Kidney (tissue), 14 donors: ENCODE data around the gene NANOGP8. TPM values are rescaled to one million over a fixed set of nuclear protein-coding genes. Genes with fewer than 3 reads are reported as not detected.
A peak's percentile ranks its signal among the peaks of the same experiment; 100 is the strongest.

Experiments
- DNase-seq, 5 donors: peaks; one replicate each; pipeline ENCODE4 v3.0.0-alpha.2; 2013 to 2020
- FAIRE-seq: peaks from 2 replicates; lab custom pipeline; 2012; peaks lifted over from hg19 to GRCh38; lab: Jason Lieb, UNC
- H3K27ac ChIP-seq, 2 donors: one replicate each; pipeline ENCODE4 v1.7.0; 2013; ENCODE audit warnings: low read depth in 2 of 2, low read length in 2 of 2, inconsistent platforms in 1 of 2
- H3K27me3 ChIP-seq: one replicate; pipeline ENCODE4 v1.7.1; 2013; ENCODE audit warnings: low read length, inconsistent platforms; ENCODE audit not compliant: control insufficient read depth, insufficient read depth
- H3K36me3 ChIP-seq, 3 donors: one replicate each; pipeline versions ENCODE4 v1.7.0 to v1.7.1; 2013; ENCODE audit warnings: low read length in 3 of 3, control low read depth in 1 of 3, inconsistent platforms in 1 of 3; ENCODE audit not compliant: insufficient read depth in 3 of 3, control insufficient read depth in 2 of 3
- H3K4me1 ChIP-seq, 3 donors: one replicate each; pipeline versions ENCODE4 v1.7.0 to v1.7.1; 2013; ENCODE audit warnings: low read length in 3 of 3, inconsistent platforms in 1 of 3, low read depth in 1 of 3; ENCODE audit not compliant: control insufficient read depth in 2 of 3, insufficient read depth in 2 of 3
- H3K4me3 ChIP-seq, 3 donors: one replicate each; pipeline versions ENCODE4 v1.7.0 to v1.8.1; 2013; ENCODE audit warnings: low read length in 3 of 3, control low read depth in 1 of 3, inconsistent platforms in 1 of 3
- H3K9ac ChIP-seq, 3 donors: one replicate each; pipeline versions ENCODE4 v1.7.0 to v1.7.1; 2013; ENCODE audit warnings: low read length in 3 of 3, control low read depth in 1 of 3, inconsistent platforms in 1 of 3
- H3K9me3 ChIP-seq, 3 donors: one replicate each; pipeline versions ENCODE4 v1.7.0 to v1.7.1; 2013; ENCODE audit warnings: low read length in 3 of 3, control low read depth in 1 of 3, inconsistent platforms in 1 of 3; ENCODE audit not compliant: control insufficient read depth in 2 of 3, insufficient read depth in 1 of 3
- intact Hi-C: fragments of 100-400 bp; cut with DNase I; formaldehyde crosslinking; loops from one replicate; pipeline ENCODE4 v1.11.1; 2022
- polyA plus RNA-seq: library from polyadenylated mRNA; stranded (reverse); fragments of 350-450 nt; fragmentation: Illumina TruSeq; extraction: RNeasy Lipid Tissue Mini Kit (QIAGEN cat#74804); gene quantifications from one replicate; pipeline ENCODE4 v1.2.3, GENCODE V29; 2014; ENCODE audit warnings: low read depth, low replicate concordance; ENCODE audit not compliant: insufficient read depth
- total RNA-seq: library from RNA; stranded (reverse); fragmentation: NEBNext Ultra II Directional; extraction: Animal tissue kit (Norgen Biotek cat#: 25700); gene quantifications from one replicate; pipeline ENCODE4 v1.2.1, GENCODE V29; 2021
- TF ChIP-seq, protein P1 (sequence below): IDR thresholded peaks from 3 replicates; pipeline ENCODE4 v1.5.1; 2012; ENCODE audit warnings: mild to moderate bottlenecking, moderate library complexity, borderline replicate concordance; ENCODE audit not compliant: insufficient read depth; ENCODE audit errors: extremely low read depth
- donor health status: control.
- donor health status: control.
- donor health status: control.
- donor health status: control.
- donor health status: control.
- donor health status: DM: yes; HTN: yes; CAD: no.
- donor health status: Normal renal cell carcinoma (clear cell type).

NANOGP8 gene
- total and polyA plus RNA-seq, 2 donors from 2014 or later = 1.3 TPM; not detected in 1

DNA sequence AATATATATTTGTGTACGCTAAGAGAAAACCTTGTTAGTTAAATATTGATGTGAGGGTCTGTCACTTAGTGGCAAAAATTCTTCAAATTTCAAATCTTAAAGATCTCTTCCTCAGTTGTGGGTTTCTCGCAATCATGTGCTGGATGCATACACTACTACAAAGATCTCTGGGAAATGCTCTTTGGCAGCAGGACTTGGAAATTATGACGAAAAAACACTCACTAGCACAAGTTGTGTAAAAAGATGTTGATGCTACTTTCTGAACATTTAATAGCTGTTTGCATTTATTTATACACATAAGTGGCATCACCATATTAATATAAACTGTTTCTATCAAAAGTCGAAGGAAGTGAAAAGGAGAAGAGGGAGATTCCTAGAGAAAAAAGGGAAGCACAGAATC, 10.8 kb upstream of the NANOGP8 start:
- H3K4me3 ChIP-seq = no peak overlapping the region
- no peaks in the 10 kb centered on the region for H3K4me1 ChIP-seq
- no peak for DNase-seq

DNA sequence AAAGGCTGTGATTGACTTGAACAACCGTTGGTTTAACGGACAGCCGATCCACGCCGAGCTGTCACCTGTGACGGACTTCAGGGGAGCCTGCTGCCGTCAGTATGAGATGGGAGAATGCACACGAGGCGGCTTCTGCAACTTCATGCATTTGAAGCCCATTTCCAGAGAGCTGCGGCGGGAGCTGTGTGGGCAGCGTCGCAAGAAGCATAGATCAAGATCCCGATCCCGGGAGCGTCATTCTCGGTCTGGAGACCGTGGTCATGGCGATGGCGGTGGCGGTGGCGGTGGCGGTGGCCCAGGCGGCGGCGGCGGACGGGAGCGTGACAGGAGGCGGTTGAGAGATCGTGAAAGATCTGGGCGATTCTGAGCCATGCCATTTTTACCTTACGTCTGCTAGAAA, 7.8 kb upstream of the NANOGP8 start:
- Histone ChIP-seq H3K27ac (no peak overlapping the region), H3K27me3 (no peaks in the 10 kb centered on the region), H3K36me3 (no peaks in the 10 kb centered on the region), H3K9me3 (no peaks in the 10 kb centered on the region), H3K9ac (no peak overlapping the region), H3K4me1 (no peaks in the 10 kb centered on the region), H3K4me3 (no peak overlapping the region)
- DNase-seq = peak in 1 of 5 donors; percentile 42
- intact Hi-C loops = no loop called here
- TF ChIP-seq, protein P1, sequence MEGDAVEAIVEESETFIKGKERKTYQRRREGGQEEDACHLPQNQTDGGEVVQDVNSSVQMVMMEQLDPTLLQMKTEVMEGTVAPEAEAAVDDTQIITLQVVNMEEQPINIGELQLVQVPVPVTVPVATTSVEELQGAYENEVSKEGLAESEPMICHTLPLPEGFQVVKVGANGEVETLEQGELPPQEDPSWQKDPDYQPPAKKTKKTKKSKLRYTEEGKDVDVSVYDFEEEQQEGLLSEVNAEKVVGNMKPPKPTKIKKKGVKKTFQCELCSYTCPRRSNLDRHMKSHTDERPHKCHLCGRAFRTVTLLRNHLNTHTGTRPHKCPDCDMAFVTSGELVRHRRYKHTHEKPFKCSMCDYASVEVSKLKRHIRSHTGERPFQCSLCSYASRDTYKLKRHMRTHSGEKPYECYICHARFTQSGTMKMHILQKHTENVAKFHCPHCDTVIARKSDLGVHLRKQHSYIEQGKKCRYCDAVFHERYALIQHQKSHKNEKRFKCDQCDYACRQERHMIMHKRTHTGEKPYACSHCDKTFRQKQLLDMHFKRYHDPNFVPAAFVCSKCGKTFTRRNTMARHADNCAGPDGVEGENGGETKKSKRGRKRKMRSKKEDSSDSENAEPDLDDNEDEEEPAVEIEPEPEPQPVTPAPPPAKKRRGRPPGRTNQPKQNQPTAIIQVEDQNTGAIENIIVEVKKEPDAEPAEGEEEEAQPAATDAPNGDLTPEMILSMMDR = no peak
- no peak for FAIRE-seq

More for the DNA sequence above, 10.8 kb upstream of the NANOGP8 start:
- H3K36me3 ChIP-seq = no peaks in the 10 kb centered on the region
- no peaks in the 10 kb centered on the region for H3K27me3 ChIP-seq
- H3K9ac ChIP-seq = no peak overlapping the region
- no peak for FAIRE-seq
- TF ChIP-seq, protein P1 = no peak
- intact Hi-C loops = no loop called here
- H3K9me3 ChIP-seq = no peaks in the 10 kb centered on the region
- no peak overlapping the region for H3K27ac ChIP-seq

DNA sequence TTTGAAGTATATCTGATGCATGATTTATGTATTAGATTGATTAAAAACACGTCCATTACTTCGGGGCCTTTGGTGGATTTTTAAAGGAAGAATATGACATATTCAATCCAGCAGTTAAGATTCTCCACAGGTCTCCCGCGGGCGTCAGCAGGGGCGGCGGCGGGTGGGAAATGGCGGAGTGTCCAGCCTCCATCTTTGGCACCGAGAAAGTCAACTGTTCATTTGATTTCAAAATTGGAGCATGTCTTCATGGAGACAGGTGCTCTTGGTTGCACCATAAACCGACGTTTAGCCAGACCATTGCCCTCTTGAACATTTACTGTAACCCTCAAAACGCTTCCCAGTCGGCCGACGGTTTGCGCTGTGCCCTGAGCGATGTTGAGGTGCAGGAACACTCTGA, 7.2 kb upstream of the NANOGP8 start:
- no peaks in the 10 kb centered on the region for H3K4me1 ChIP-seq
- no peak for FAIRE-seq
- TF ChIP-seq, protein P1 = no peak

More for the DNA sequence above, 7.2 kb upstream of the NANOGP8 start:
- Histone ChIP-seq H3K9ac (no peak overlapping the region), H3K9me3 (no peaks in the 10 kb centered on the region), H3K36me3 (no peaks in the 10 kb centered on the region), H3K4me3 (no peak overlapping the region), H3K27me3 (no peaks in the 10 kb centered on the region), H3K27ac (no peak overlapping the region)
- no peak for DNase-seq
- intact Hi-C loops = no loop called here
